Glutamatergic neuron (in vitro differentiated cells): ENCODE measurements around the gene MYH7B. TPM values are rescaled to one million over a fixed set of nuclear protein-coding genes. Genes with fewer than 3 reads are reported as not detected.

ENCODE experiments used
- DNase-seq: peaks from one replicate; pipeline ENCODE4 v3.0.0; 2022
- H3K27ac Mint-ChIP-seq: one replicate; pipeline ENCODE4 v1.8.0; 2020; ENCODE audit warnings: mild to moderate bottlenecking, mixed read lengths, inconsistent platforms; ENCODE audit not compliant: unreplicated experiment
- H3K27me3 Mint-ChIP-seq: one replicate; pipeline ENCODE4 v1.8.0; 2020; ENCODE audit warnings: mild to moderate bottlenecking, moderate library complexity, mixed read lengths, inconsistent platforms; ENCODE audit not compliant: unreplicated experiment
- H3K36me3 Mint-ChIP-seq: one replicate; pipeline ENCODE4 v1.8.0; 2020; ENCODE audit warnings: mild to moderate bottlenecking, mixed read lengths, inconsistent platforms; ENCODE audit not compliant: unreplicated experiment
- H3K4me1 Mint-ChIP-seq: one replicate; pipeline ENCODE4 v1.8.0; 2020; ENCODE audit warnings: mild to moderate bottlenecking, low read depth, mixed read lengths, inconsistent platforms; ENCODE audit not compliant: unreplicated experiment
- H3K4me3 Mint-ChIP-seq: one replicate; pipeline ENCODE4 v1.8.0; 2020; ENCODE audit warnings: mild to moderate bottlenecking, mixed read lengths, inconsistent platforms; ENCODE audit not compliant: unreplicated experiment
- H3K9me3 Mint-ChIP-seq: one replicate; pipeline ENCODE4 v1.8.0; 2020; ENCODE audit warnings: mild to moderate bottlenecking, moderate library complexity, mixed read lengths, inconsistent platforms; ENCODE audit not compliant: unreplicated experiment
- CTCF ChIP-seq: fragments of 200-600 bp; sonication (generic); IDR thresholded peaks from one replicate; pipeline ENCODE4 v1.5.0; 2021; ENCODE audit not compliant: partially characterized antibody, unreplicated experiment
- total RNA-seq: library from RNA; stranded (reverse); fragmentation: NEBNext Ultra II Directional; extraction: Animal tissue kit (Norgen Biotek cat#: 25700); gene quantifications from one replicate; pipeline ENCODE4 v1.2.1, GENCODE V29; 2021; ENCODE audit not compliant: unreplicated experiment

Gene MYH7B
- total RNA-seq, 1 donor from 2014 or later: 1.5 TPM

- no peak for TF ChIP-seq CTCF
- Mint-ChIP-seq H3K4me1 (no peaks in the 10 kb centered on the region), H3K36me3 (no peaks in the 10 kb centered on the region), H3K9me3 (no peaks in the 10 kb centered on the region), H3K27me3 (no peaks in the 10 kb centered on the region), H3K27ac (no peak overlapping the region), H3K4me3 (no peak overlapping the region)
- DNase-seq: no peak
These were observed 11.8 kb downstream of the MYH7B start for GRCh38 chr20:34967421-34967820.

GRCh38 chr20:34968042-34968775 lies 12.5 kb downstream of the MYH7B start:
- Mint-ChIP-seq H3K9me3 (no peaks in the 10 kb centered on the region), H3K4me1 (no peaks in the 10 kb centered on the region), H3K27ac (no peak overlapping the region), H3K27me3 (no peaks in the 10 kb centered on the region), H3K36me3 (no peaks in the 10 kb centered on the region), H3K4me3 (no peak overlapping the region)
- TF ChIP-seq CTCF: no peak
- DNase-seq: no peak

GRCh38 chr20:34970193-34970840 lies 14.6 kb downstream of the MYH7B start:
- no peak for TF ChIP-seq CTCF
- no peak for DNase-seq
- Mint-ChIP-seq H3K36me3 (no peaks in the 10 kb centered on the region), H3K27ac (no peak overlapping the region), H3K9me3 (peaks cover 2% of the 10 kb centered on the region), H3K4me1 (no peaks in the 10 kb centered on the region), H3K4me3 (no peak overlapping the region), H3K27me3 (peaks cover 2% of the 10 kb centered on the region)

GRCh38 chr20:34970846-34971560 lies 15.3 kb downstream of the MYH7B start:
- H3K27ac Mint-ChIP-seq: no peak overlapping the region
- no peak overlapping the region for H3K4me3 Mint-ChIP-seq
- H3K27me3 Mint-ChIP-seq: peaks cover 2% of the 10 kb centered on the region
- H3K36me3 Mint-ChIP-seq: no peaks in the 10 kb centered on the region
- TF ChIP-seq CTCF: no peak
- no peak for DNase-seq
- no peaks in the 10 kb centered on the region for H3K4me1 Mint-ChIP-seq
- peaks cover 2% of the 10 kb centered on the region for H3K9me3 Mint-ChIP-seq
